Measurements from ENCODE around the gene CDIPT. TPM values are rescaled to one million over a fixed set of nuclear protein-coding genes. Genes with fewer than 3 reads are reported as not detected.

CDIPT gene
- total and polyA plus RNA-seq, 2 of the 13 experiments (the other 11 are each of a cell fraction or from before 2014, with no cell fraction given): 54.9 to 97.5 TPM

GRCh38 chr16:29900102-29900887 lies 37.3 kb upstream of the CDIPT start, which contains the start of gene ASPHD1 (continued):
- TF ChIP-seq FOXK1 (CRISPR knock-in tag; IDR thresholded peaks at IDR 0.05; ENCODE audit: borderline replicate concordance, low read depth): no peak
- TF ChIP-seq HNRNPLL (IDR thresholded peaks at IDR 0.05; ENCODE audit: low read depth, low read length, poor library complexity, severe bottlenecking): no peak
- TF ChIP-seq MXD1 (CRISPR knock-in tag; IDR thresholded peaks at IDR 0.05): peak; percentile 88
- TF ChIP-seq ZNF557 (CRISPR knock-in tag; IDR thresholded peaks at IDR 0.05): peak; percentile 67; the same call in 1 of the 2 replicates
- TF ChIP-seq ZSCAN29 (CRISPR knock-in tag; conservative IDR thresholded peaks at IDR 0.05): peak; percentile 50; the same call in 1 of the 2 replicates
- TF ChIP-seq ZBTB25 (CRISPR knock-in tag; IDR thresholded peaks at IDR 0.05): no peak
- TF ChIP-seq ZNF576 (CRISPR knock-in tag; IDR thresholded peaks at IDR 0.05): no peak
- TF ChIP-seq ZNF337 (CRISPR knock-in tag; IDR thresholded peaks at IDR 0.05; ENCODE audit: borderline replicate concordance, low read depth): 0 out of 2 replicates have a peak, but pooled peaks have one; percentile 15
- TF ChIP-seq FOXJ3 (CRISPR knock-in tag; IDR thresholded peaks at IDR 0.05; ENCODE audit: borderline replicate concordance): no peak
- peak; percentile 83; the same call in 1 of the 2 replicates for TF ChIP-seq ZNF639 (CRISPR knock-in tag; conservative IDR thresholded peaks at IDR 0.05)
- TF ChIP-seq NFAT5 (CRISPR knock-in tag; IDR thresholded peaks at IDR 0.05): no peak
- TF ChIP-seq FOXA1 (IDR thresholded peaks at IDR 0.05): no peak
- no peak for TF ChIP-seq FOXA1 (CRISPR knock-in tag; IDR thresholded peaks at IDR 0.05)
- no peak; the same call in 1 of the 2 replicates for TF ChIP-seq YEATS2 (CRISPR knock-in tag; IDR thresholded peaks at IDR 0.05; ENCODE audit: borderline replicate concordance)
- TF ChIP-seq ATF4 (CRISPR knock-in tag; IDR thresholded peaks at IDR 0.05): peak in 1 of 2 experiments; percentile 13; a peak in 1 of 4 replicates
- TF ChIP-seq ZNF772 (CRISPR knock-in tag; IDR thresholded peaks at IDR 0.05): no peak
- TF ChIP-seq HOMEZ (CRISPR knock-in tag; IDR thresholded peaks at IDR 0.05; ENCODE audit: low read depth): no peak
